BJ (cell line): ENCODE data around the gene RFX1. TPM values are rescaled to one million over a fixed set of nuclear protein-coding genes. Genes with fewer than 3 reads are reported as not detected.

Experiments used
- CTCF ChIA-PET: fragments of 350-600 bp; formaldehyde crosslinking; extraction: SDS; loops from one replicate; lab custom pipeline; 2021; ENCODE audit warnings: antibody characterized with exemption, inconsistent platforms; lab: Yijun Ruan, JAX
- POLR2A ChIA-PET: fragments of 300-600 bp; sonication (Branson Sonifier 250); formaldehyde crosslinking; extraction: SDS; loops from one replicate; lab custom pipeline; 2021; ENCODE audit warnings: antibody characterized with exemption; lab: Charles Lee
- DNase-seq: peaks from one replicate; pipeline ENCODE4 v3.0.0-alpha.2; 2011; ENCODE audit warnings: low read depth
- H3K27me3 ChIP-seq: 2 replicates; pipeline ENCODE4 v1.6.0; 2011; ENCODE audit warnings: low read length; ENCODE audit not compliant: control insufficient read depth, insufficient read depth
- H3K36me3 ChIP-seq: 2 replicates; pipeline ENCODE4 v1.5.1; 2011; ENCODE audit warnings: low read length; ENCODE audit not compliant: control insufficient read depth, insufficient read depth
- H3K4me3 ChIP-seq: 2 replicates; pipeline ENCODE4 v1.5.1; 2011; ENCODE audit warnings: low read depth, mild to moderate bottlenecking, control low read depth, low read length
- CTCF ChIP-seq: IDR thresholded peaks from 2 replicates; pipeline ENCODE4 v1.5.1; 2011; ENCODE audit warnings: low read depth, mild to moderate bottlenecking, control low read depth, inconsistent platforms, low read length, moderate library complexity; ENCODE audit not compliant: insufficient read depth
- polyA plus RNA-seq: library from polyadenylated mRNA; depleted of rRNA; stranded (reverse); fragments of >200 nt; gene quantifications from 2 replicates; pipeline ENCODE4 v1.2.3, GENCODE V29; 2011

RFX1 gene
- polyA plus RNA-seq, 1 experiment, result 0.78 TPM

DNA sequence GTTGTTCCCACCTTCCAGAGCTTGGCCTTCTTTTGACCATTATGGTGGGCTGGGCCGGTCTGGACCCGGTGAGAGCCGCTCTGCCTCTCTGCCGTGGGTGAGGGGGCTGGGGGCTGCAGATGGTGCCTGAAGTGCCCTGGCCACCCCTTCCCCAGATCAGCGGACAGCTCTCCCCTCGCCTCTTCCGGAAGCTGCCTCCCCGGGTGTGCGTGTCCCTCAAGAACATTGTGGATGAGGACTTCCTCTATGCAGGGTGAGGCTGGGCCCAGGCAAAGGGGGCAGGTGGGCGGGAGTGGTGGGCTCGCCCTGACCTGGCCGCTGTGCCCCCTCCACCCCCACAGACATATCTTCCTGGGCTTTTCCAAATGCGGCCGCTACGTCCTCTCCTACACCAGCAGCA, 51.9 kb downstream of the RFX1 start:
- H3K4me3 ChIP-seq, result no peak overlapping the region
- DNase-seq, result no peak
- CTCF ChIA-PET, result interaction anchor here (0.6 to 3.9 kb wide), 7 partner anchors 8 to 122 kb away, joined by 3 to 18 read pairs (median 3); partner anchors contain the start of gene PODNL1
- no peak for TF ChIP-seq CTCF
- H3K36me3 ChIP-seq, result peaks cover 15% of the 10 kb centered on the region
- H3K27me3 ChIP-seq, result no peaks in the 10 kb centered on the region
- POLR2A ChIA-PET, result no interaction called here

- Histone ChIP-seq H3K36me3 (peaks cover 15% of the 10 kb centered on the region), H3K27me3 (no peaks in the 10 kb centered on the region), H3K4me3 (peak overlapping the region; percentile 91)
- ChIA-PET CTCF (interaction anchor here (0.8 to 3.9 kb wide), 16 partner anchors 14 to 131 kb away, joined by 3 to 18 read pairs (median 4); partner anchors contain the start of genes IL27RA, MISP3 and PODNL1), POLR2A (interaction anchor here (1.1 kb wide), 1 partner anchor 15 kb away, joined by 6 read pairs; the partner anchor contains the start of gene PODNL1)
- peak; percentile 42 for TF ChIP-seq CTCF
- no peak for DNase-seq
Observed at GRCh38 chr19:13952931-13953531, 53.1 kb downstream of the RFX1 start.

DNA sequence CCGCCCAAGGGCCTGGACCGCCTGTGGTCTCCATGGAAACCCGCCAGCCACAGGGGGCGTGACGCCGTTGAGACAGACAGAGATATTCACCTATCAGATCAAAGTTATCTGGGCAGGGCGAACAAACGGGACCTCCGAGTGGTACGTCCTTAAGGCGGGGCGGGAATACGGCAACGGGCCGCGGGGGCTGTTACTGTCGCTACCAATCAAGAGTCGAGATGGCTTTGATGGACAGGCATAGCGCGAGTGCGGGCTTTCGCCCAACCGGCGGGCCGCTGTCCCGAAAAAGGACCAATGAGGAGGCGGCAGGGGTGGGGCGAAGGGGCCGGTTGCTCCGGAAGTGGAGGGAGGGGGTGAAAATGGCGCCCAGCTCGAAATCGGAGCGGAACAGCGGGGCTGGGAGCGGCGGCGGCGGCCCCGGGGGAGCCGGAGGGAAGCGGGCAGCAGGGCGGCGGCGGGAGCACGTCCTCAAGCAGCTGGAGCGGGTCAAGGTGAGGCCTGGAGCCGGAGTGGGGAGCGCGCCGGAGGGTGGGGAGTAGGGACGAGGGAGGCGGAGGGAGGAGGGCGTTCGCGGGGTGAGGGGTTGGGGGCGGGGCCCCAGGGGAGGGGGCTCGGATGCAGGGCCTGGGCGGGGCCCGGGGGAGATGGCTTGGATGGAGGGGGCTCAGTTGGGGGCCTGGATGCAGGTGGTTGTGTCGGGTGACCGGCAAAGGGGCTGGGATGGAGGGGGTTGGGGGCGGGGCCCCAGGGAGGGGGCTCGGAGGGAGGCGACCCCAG, 53.8 kb downstream of the RFX1 start, which contains the start of gene DCAF15:
TSS of gene DCAF15 (plus strand) at position 356 of the 777 bp plus-strand sequence. CDS start at position 360, 4 bp downstream.
- ChIA-PET POLR2A (interaction anchor here (0.5 kb wide), 1 partner anchor 21 kb away, joined by 4 read pairs; no protein-coding TSS in a partner anchor), CTCF (interaction anchor here (0.9 to 3.9 kb wide), 8 partner anchors 14 to 123 kb away, joined by 3 to 18 read pairs (median 6); partner anchors contain the start of genes MISP3 and PODNL1)
- peaks cover 14% of the 10 kb centered on the region for H3K36me3 ChIP-seq
- peak; percentile 98 for DNase-seq
- no peaks in the 10 kb centered on the region for H3K27me3 ChIP-seq
- TF ChIP-seq CTCF, result no peak
- peak within 1 kb of the TSS; percentile 91 for H3K4me3 ChIP-seq

DNA sequence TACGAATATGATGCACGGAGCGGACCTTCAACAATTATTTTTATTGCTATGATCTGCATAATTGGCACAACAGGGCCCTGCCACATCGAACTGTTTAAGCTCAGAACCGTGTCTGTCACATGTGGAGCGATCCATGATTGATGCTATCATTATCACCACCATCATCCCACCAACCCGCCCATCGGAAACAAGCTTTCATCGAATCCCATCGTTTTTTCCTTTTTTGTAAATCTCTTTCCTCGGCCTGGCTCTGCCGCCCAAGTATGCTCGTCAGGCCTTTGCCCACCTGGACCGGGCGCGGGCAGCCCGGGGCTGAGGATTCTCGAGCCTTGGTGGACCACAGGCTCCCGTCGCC, 54.3 kb downstream of the RFX1 start:
- ChIA-PET CTCF (interaction anchor here (1.6 to 3.9 kb wide), 4 partner anchors 13 to 121 kb away, joined by 3 to 18 read pairs (median 10); partner anchors contain the start of genes MISP3 and PODNL1), POLR2A (interaction anchor here (0.5 kb wide), 1 partner anchor 21 kb away, joined by 4 read pairs; no protein-coding TSS in a partner anchor)
- H3K36me3 ChIP-seq, result peaks cover 11% of the 10 kb centered on the region
- TF ChIP-seq CTCF, result no peak
- no peak for DNase-seq
- no peaks in the 10 kb centered on the region for H3K27me3 ChIP-seq
- H3K4me3 ChIP-seq, result peak overlapping the region; percentile 45

DNA sequence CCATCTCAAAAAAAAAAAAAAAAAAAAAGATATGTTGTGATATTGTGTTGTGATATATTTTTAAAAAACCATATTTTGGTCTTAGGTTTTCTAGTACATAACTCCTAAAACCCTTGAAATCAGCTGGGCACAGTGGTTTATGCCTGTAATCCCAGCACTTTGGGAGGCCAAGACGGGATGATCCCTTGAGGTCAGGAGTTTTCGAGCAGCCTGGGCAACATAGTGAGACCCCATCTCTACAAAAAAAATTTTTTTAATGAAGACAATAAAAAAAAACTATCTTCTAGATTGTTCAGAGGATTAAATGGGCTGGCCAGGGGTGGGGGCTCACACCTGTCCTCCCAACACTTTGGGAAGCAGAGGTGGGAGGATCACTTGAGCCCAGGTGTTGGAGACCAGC, 55.1 kb downstream of the RFX1 start:
- Histone ChIP-seq H3K36me3 (peaks cover 7% of the 10 kb centered on the region), H3K4me3 (no peak overlapping the region), H3K27me3 (no peaks in the 10 kb centered on the region)
- POLR2A ChIA-PET, result no interaction called here
- no peak for TF ChIP-seq CTCF
- DNase-seq, result no peak
- CTCF ChIA-PET, result interaction anchor here (3.9 kb wide), 1 partner anchor 12 kb away, joined by 18 read pairs; the partner anchor contains the start of gene PODNL1
